Measurements from ENCODE around the gene SYT2.
A peak's percentile ranks its signal among the peaks of the same experiment; 100 is the strongest.
"Not testable (repeated sequence)": the region's sequence is repeated elsewhere in the genome, so short reads cannot be mapped to it uniquely, and the experiment has no call there.

Gene SYT2

GRCh38 chr1:202642212-202642611 is 68.0 kb downstream of the SYT2 start:
- DNase-seq = no peak

DNA sequence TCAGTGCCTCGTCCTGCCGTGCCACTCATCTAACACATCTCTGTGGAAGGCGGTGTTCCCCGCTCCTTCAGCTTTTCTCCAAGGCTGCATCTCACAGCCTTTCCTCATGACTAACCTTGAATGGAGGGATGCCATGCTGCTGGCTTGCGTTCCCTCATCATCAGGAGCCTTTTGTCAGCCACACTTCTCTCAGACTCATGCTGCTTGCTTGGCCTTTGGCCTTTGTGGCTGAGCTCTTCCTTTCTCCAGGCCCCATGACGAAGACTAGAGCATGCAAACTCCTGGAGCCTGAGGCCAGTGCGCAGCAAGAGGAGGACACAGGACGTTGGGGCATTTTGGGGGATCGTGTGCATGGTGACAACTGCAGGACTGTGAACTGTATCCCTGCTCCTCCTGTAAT is 70.8 kb downstream of the SYT2 start:
- DNase-seq = no peak

DNA sequence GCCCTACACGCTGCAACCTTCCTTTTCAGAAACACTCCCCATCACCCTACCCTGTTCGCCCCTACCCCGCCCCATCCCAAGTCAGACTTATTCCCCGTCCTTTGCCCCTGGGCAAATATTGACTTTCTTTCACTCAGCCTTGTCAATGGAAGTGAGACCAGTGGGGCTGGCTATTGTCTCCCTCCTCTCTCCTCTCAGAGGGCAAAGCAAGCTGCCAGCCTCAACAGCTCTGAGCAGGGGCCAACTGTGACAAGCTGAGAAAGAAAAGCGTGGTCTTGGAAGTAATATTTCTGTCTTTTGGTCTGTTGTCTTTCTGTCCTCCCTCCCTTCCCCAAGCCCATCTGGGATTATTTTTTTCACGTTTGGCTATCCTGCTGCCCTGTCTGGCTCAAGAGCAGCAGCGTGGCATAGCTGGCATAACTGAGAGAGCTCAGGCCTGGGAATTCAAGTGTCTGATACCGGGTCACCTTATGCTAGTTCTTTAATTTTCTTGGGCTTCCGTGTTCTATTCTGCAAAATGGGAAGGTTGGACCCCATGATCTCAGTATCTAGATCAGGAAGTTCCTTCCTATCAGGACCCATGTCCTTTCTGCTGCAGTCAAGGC is 71.5 kb downstream of the SYT2 start:
- DNase-seq = not testable (repeated sequence)

- DNase-seq = no peak
Measured at GRCh38 chr1:202638019-202638700, 72.1 kb downstream of the SYT2 start.

GRCh38 chr1:202637321-202638018 is 72.8 kb downstream of the SYT2 start:
- DNase-seq = not testable (repeated sequence)

- DNase-seq = not testable (repeated sequence)
Measured at GRCh38 chr1:202636171-202636570, 74.1 kb downstream of the SYT2 start.

- DNase-seq = no peak
Measured at GRCh38 chr1:202632241-202632640, 78.0 kb downstream of the SYT2 start.

DNA sequence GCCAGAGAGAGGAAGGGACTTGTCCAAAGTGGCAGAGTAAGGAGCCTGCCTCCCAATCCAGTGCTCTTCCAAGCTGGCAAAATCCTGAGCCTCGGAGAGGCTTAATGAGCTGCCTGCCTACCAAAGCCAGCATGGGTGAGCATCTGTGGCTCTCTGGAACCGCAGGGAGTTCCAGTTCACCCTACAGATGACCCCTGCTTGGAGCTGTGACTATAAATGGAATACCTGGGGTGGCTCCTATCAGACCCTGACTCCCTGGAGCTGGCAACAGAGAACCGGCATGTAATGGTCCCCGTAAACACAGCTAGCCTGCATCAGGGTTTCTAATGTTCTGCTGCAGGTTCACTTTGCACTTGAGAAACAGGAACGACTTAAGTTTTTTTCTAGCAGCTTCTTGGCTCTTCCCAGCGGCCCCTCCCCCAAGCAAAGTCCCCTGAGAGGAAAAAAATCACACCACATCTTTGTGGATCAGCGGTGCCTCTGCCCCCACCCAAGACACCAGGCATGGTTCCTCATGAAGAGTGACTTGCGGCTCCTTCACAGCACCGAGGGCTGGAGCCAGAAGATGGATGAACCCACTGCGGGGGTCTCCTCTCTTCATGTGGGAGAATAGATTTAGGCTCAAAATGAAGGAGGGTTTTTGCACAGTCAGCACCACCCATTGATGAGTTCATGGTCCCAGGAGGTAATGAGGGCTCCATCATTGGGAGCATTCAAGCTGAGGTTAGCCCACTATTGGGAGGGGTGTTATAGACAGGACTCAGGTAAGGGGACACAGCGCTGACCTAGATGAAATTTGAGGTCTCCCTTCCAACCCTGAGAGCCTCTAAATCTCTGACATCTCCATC is 79.0 kb downstream of the SYT2 start:
- DNase-seq = no peak

- DNase-seq = no peak
Measured at GRCh38 chr1:202630541-202630940, 79.7 kb downstream of the SYT2 start.

DNA sequence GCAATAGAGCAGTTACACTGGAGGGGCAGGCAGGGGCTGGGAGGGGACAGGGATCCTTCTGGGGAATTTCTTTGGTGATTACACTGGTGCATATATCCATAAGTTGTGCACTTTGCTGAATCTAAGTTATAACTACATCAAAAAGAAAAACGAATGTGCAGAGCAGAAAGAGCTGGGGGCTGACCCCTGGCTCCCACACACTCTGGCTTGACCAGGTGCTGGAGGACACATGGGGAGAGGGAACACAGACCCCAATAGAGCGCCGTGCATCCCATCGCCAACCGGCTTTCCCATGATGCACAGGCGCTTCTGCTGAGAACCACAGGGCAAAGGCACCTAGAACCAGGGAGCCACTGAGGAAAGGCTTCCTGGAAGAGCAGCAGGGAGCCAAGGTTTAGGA is 80.2 kb downstream of the SYT2 start:
- DNase-seq = not testable (repeated sequence)

- DNase-seq = not testable (repeated sequence)
Measured at GRCh38 chr1:202629257-202629811, 80.9 kb downstream of the SYT2 start.

GRCh38 chr1:202628646-202629215 is 81.5 kb downstream of the SYT2 start:
- DNase-seq = no peak

GRCh38 chr1:202627841-202628565 is 82.3 kb downstream of the SYT2 start:
- no peak for DNase-seq

DNA sequence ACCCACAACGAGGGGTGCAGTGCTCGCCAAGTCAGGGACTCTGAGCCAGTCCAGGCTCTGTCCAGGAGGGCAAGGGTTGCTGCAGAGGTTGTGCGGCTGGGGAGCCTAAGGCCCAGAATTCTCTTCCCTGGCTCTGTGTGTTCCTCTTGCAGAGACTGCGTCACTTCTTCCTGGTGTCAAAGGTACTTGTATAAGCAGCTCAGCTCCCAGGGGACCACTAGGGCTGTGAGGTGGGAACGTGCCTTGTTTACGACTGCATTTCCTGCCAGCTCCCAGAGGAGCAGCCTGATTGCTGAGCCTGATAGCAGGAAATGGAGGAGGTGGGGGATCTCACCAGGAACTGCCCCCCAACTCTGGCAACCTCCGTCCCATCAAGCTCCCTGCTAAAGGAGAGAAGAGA is 83.2 kb downstream of the SYT2 start:
- DNase-seq = not testable (repeated sequence)

GRCh38 chr1:202625416-202626360 is 84.6 kb downstream of the SYT2 start:
- peak; percentile 33 to 34 for DNase-seq

- DNase-seq = no peak
Measured at GRCh38 chr1:202624781-202625108, 85.5 kb downstream of the SYT2 start.

GRCh38 chr1:202624088-202624780 is 86.0 kb downstream of the SYT2 start:
- DNase-seq = no peak

GRCh38 chr1:202623476-202623875 is 86.8 kb downstream of the SYT2 start:
- not testable (repeated sequence) for DNase-seq

GRCh38 chr1:202623075-202623474 is 87.2 kb downstream of the SYT2 start:
- no peak for DNase-seq

GRCh38 chr1:202622388-202622787 is 87.9 kb downstream of the SYT2 start:
- no peak for DNase-seq
